Measurements from ENCODE around the gene CC2D1A.

GRCh38 chr19:13890136-13890535, 15.9 kb upstream of the CC2D1A start:
- TF ChIP-seq CTCF (IDR thresholded peaks at IDR 0.05) (no peak), POLR2A (IDR thresholded peaks at IDR 0.05) (no peak), POLR2AphosphoS5 (IDR thresholded peaks at IDR 0.05) (no peak), EP300 (IDR thresholded peaks at IDR 0.05) (no peak)

Measured in stomach (tissue), 4 donors.